RWPE1 (cell line): ENCODE measurements around the gene ADGRL3.
A peak's percentile ranks its signal among the peaks of the same experiment; 100 is the strongest.

ENCODE experiments used
- CTCF ChIA-PET: fragments of 350-600 bp; sonication (Branson Sonifier 250); formaldehyde crosslinking; extraction: SDS; loops from one replicate; lab custom pipeline; 2021; lab: Yijun Ruan, JAX
- POLR2A ChIA-PET: fragments of 400-600 bp; formaldehyde crosslinking; extraction: SDS; loops from one replicate; lab custom pipeline; 2020; ENCODE audit warnings: antibody characterized with exemption; ENCODE audit not compliant: low non-redundant PET; lab: Yijun Ruan, JAX
- DNase-seq: peaks from one replicate; pipeline ENCODE4 v3.0.0; 2012; ENCODE audit warnings: low spot score
- H3K27ac ChIP-seq: fragments of 450-650 bp; 2 replicates; pipeline ENCODE4 v1.5.1; 2017
- TF ChIP-seq, protein P1 (sequence below): fragments of 450-650 bp; conservative IDR thresholded peaks from 2 replicates; pipeline ENCODE4 v1.5.1; 2017; ENCODE audit warnings: low read depth, mild to moderate bottlenecking

Gene ADGRL3

DNA sequence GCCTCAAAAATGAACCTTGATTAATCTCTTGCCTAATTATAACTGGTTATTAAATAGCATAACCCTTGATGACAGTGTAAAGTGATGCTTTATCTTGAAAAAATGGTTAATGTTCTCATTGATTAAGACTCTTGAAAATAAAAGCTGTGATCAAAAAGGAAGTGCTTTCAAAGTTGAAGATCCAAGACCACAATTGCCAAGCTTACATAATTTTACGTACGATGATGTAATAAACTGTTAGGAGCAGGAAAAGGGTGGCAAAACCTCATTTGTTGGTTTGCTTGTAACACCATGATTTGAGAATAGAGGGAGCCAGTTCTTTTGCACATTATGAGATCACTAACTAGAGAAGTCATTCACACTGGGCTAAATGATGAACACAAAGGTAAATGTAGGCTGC lies 322.2 kb downstream of the ADGRL3 start:
- ChIA-PET POLR2A (no interaction called here), CTCF (interaction anchor here (0.6 kb wide), 1 partner anchor 21 kb away, joined by 3 read pairs; no protein-coding TSS in a partner anchor)
- H3K27ac ChIP-seq = no peak overlapping the region
- no peak for DNase-seq
- TF ChIP-seq, protein P1, sequence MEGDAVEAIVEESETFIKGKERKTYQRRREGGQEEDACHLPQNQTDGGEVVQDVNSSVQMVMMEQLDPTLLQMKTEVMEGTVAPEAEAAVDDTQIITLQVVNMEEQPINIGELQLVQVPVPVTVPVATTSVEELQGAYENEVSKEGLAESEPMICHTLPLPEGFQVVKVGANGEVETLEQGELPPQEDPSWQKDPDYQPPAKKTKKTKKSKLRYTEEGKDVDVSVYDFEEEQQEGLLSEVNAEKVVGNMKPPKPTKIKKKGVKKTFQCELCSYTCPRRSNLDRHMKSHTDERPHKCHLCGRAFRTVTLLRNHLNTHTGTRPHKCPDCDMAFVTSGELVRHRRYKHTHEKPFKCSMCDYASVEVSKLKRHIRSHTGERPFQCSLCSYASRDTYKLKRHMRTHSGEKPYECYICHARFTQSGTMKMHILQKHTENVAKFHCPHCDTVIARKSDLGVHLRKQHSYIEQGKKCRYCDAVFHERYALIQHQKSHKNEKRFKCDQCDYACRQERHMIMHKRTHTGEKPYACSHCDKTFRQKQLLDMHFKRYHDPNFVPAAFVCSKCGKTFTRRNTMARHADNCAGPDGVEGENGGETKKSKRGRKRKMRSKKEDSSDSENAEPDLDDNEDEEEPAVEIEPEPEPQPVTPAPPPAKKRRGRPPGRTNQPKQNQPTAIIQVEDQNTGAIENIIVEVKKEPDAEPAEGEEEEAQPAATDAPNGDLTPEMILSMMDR = no peak

DNA sequence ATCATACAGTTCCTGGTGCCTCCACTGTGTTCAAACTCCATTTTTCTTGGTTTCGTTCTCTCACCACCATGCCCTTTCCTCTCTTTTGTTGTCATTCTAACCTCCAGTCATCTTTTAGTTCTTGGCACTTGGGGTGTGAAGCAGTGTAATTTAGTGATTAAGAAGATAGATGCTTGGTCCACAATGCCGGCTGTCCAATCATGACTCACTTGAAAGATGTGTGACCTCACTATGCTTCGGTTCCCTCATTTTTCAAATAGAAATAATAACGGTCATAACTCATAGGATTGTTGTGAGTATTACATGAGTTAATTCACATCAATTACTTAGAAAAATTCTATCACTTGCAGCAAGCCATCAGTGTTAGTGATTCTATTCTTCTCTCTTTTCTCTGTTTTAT lies 327.8 kb downstream of the ADGRL3 start:
- TF ChIP-seq, protein P1 = no peak
- no peak overlapping the region for H3K27ac ChIP-seq
- no peak for DNase-seq
- ChIA-PET CTCF (no interaction called here), POLR2A (no interaction called here)

- DNase-seq = no peak
- H3K27ac ChIP-seq = no peak overlapping the region
- TF ChIP-seq, protein P1 = no peak
- CTCF ChIA-PET = interaction anchor here (0.6 kb wide), 1 partner anchor 95 kb away, joined by 3 read pairs; no protein-coding TSS in a partner anchor
- POLR2A ChIA-PET = no interaction called here
Observed at GRCh38 chr4:61528595-61528994, 328.5 kb downstream of the ADGRL3 start.

DNA sequence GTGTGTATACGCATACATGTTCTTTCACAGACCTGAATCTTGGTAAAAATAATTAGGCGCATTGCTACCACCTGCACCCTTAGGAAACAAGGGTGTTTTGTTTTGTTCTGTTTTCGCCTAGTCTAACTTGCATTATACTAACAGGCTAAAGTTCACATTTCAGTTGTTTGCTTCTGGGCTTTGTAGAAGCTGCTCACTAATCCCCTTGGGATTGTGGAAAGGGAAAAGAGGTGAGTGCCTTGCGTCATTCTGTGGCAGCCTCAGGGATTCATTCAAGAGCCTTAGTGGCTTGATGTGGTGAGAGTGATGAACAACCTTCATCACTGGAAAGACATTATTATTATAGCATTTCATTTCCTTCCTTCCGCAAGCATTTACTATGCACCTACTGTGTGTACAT lies 331.1 kb downstream of the ADGRL3 start:
- no peak for DNase-seq
- ChIA-PET POLR2A (no interaction called here), CTCF (no interaction called here)
- TF ChIP-seq, protein P1 = no peak
- no peak overlapping the region for H3K27ac ChIP-seq

GRCh38 chr4:61532336-61533000 lies 332.3 kb downstream of the ADGRL3 start:
- ChIA-PET POLR2A (no interaction called here), CTCF (interaction anchor here (0.6 to 0.7 kb wide), 4 partner anchors 8 to 954 kb away, joined by 3 to 7 read pairs (median 4); no protein-coding TSS in a partner anchor)
- TF ChIP-seq, protein P1 = no peak
- DNase-seq = no peak
- no peak overlapping the region for H3K27ac ChIP-seq

DNA sequence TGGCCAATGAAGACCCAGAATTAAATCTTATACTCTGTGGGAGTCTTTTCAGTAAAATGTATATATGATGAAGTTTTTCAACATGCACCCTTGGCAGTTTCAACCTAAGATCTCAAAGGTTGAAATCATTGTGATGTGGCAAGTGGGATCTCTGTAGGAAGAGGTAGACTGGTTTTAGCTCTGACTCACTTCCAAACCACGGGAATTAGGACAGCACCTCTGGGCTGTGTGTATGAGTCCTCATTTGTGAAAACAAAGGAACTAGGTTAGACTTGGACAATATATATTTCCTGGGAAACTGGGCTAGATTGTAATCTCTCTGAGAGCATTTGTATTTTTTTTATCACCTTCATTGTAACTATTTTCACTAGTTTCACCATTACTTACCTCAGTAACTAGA lies 333.0 kb downstream of the ADGRL3 start:
- ChIA-PET POLR2A (no interaction called here), CTCF (interaction anchor here (0.7 kb wide), 1 partner anchor 8 kb away, joined by 4 read pairs; no protein-coding TSS in a partner anchor)
- peak; percentile 52 for DNase-seq
- TF ChIP-seq, protein P1 = no peak
- no peak overlapping the region for H3K27ac ChIP-seq
